GM23248 (cell line): ENCODE data around the gene GNMT. TPM values are rescaled to one million over a fixed set of nuclear protein-coding genes. Genes with fewer than 3 reads are reported as not detected.
"Not testable (repeated sequence)": the region's sequence is repeated elsewhere in the genome, so short reads cannot be mapped to it uniquely, and the experiment has no call there.

Experiments used
- DNase-seq: peaks from one replicate; pipeline ENCODE4 v3.0.0-alpha.2; 2015
- H2AFZ ChIP-seq: fragments of 200-600 bp; sonication (generic); 2 replicates; pipeline ENCODE4 v1.6.1; 2016; ENCODE audit warnings: antibody characterized with exemption
- H3F3A ChIP-seq: fragments of 200-600 bp; sonication (generic); 2 replicates; pipeline ENCODE4 v1.6.1; 2016; ENCODE audit warnings: mild to moderate bottlenecking, antibody characterized with exemption, mixed run types; ENCODE audit not compliant: insufficient read depth
- H3K27ac ChIP-seq: fragments of 200-600 bp; sonication (generic); 2 replicates; pipeline ENCODE4 v1.5.1; 2016; ENCODE audit warnings: mild to moderate bottlenecking
- H3K27me3 ChIP-seq: fragments of 200-600 bp; sonication (generic); replicated peaks from 2 replicates; pipeline ENCODE4 v1.6.1; 2016; ENCODE audit warnings: mild to moderate bottlenecking; ENCODE audit not compliant: insufficient read depth
- H3K36me3 ChIP-seq: fragments of 200-600 bp; sonication (generic); 2 replicates; pipeline ENCODE4 v1.6.1; 2016; ENCODE audit warnings: low read depth, mild to moderate bottlenecking
- H3K4me1 ChIP-seq: fragments of 200-600 bp; sonication (generic); 2 replicates; pipeline ENCODE4 v1.6.1; 2016; ENCODE audit warnings: mild to moderate bottlenecking; ENCODE audit not compliant: insufficient read depth
- H3K4me2 ChIP-seq: fragments of 200-600 bp; sonication (generic); one replicate; pipeline ENCODE4 v1.6.1; 2016; ENCODE audit warnings: mild to moderate bottlenecking; ENCODE audit not compliant: unreplicated experiment
- H3K4me3 ChIP-seq: fragments of 200-600 bp; sonication (generic); 2 replicates; pipeline ENCODE4 v1.5.1; 2016; ENCODE audit warnings: mild to moderate bottlenecking
- H3K79me2 ChIP-seq: fragments of 200-600 bp; sonication (generic); 2 replicates; pipeline ENCODE4 v1.6.1; 2016; ENCODE audit warnings: mild to moderate bottlenecking; ENCODE audit not compliant: insufficient read depth
- H3K9ac ChIP-seq: fragments of 200-600 bp; sonication (generic); 2 replicates; pipeline ENCODE4 v1.6.1; 2016; ENCODE audit warnings: mild to moderate bottlenecking
- H3K9me2 ChIP-seq: fragments of 200-600 bp; sonication (generic); 2 replicates; pipeline ENCODE4 v1.6.1; 2016; ENCODE audit warnings: mixed run types, mild to moderate bottlenecking, moderate library complexity; ENCODE audit not compliant: insufficient read depth
- H3K9me3 ChIP-seq: fragments of 200-600 bp; sonication (generic); one replicate; pipeline ENCODE4 v1.6.1; 2017; ENCODE audit warnings: low read depth
- H4K20me1 ChIP-seq: fragments of 200-600 bp; sonication (generic); 2 replicates; pipeline ENCODE4 v1.6.0; 2016; ENCODE audit not compliant: insufficient read depth
- EZH2 ChIP-seq: fragments of 200-600 bp; sonication (generic); IDR thresholded peaks from 2 replicates; pipeline ENCODE4 v1.6.1; 2018; ENCODE audit warnings: antibody characterized with exemption, mild to moderate bottlenecking; ENCODE audit not compliant: insufficient read depth, poor library complexity, severe bottlenecking
- EZH2phosphoT487 ChIP-seq: fragments of 200-600 bp; sonication (generic); IDR thresholded peaks from 2 replicates; pipeline ENCODE4 v1.6.1; 2018; ENCODE audit warnings: antibody characterized with exemption, moderate library complexity, mild to moderate bottlenecking, low read depth; ENCODE audit not compliant: insufficient read depth
- WGBS, 2 experiments: methylation state at CpG; one replicate each; pipeline ENCODE4 v1.1.6; 2015 to 2017; ENCODE audit warnings: low lambda C conversion rate in 2 of 2, low coverage in 1 of 2; ENCODE audit errors: missing lambda C conversion rate in 2 of 2; 5-methylcytosine and 5-hydroxymethylcytosine counted together
- in situ Hi-C: fragments of 300-500 bp; cut with MboI; formaldehyde crosslinking; loops from 2 replicates; pipeline ENCODE4 v1.15.0; 2020
- polyA plus RNA-seq: library from polyadenylated mRNA; unstranded; fragments of >200 nt; fragmentation: Nextera tagmentation; extraction: Ambion mirVana; gene quantifications from 2 replicates; pipeline ENCODE4 v1.2.1, GENCODE V29; 2016
- total RNA-seq: library from RNA; depleted of rRNA; stranded (reverse); fragments of >200 nt; shearing (Covaris generic); gene quantifications from 2 replicates; pipeline ENCODE4 v1.2.3, GENCODE V29; 2014

Gene GNMT
- total and polyA plus RNA-seq, 2 experiments from 2014 or later, result not detected

GRCh38 chr6:42938987-42939809 lies 21.4 kb upstream of the GNMT start:
- no peaks in the 10 kb centered on the region for H3K27me3 ChIP-seq
- H4K20me1 ChIP-seq, result no peaks in the 10 kb centered on the region
- in situ Hi-C loops, result no loop called here
- no peak overlapping the region for H3K9ac ChIP-seq
- H2AFZ ChIP-seq, result no peak overlapping the region
- no peak for DNase-seq
- no peaks in the 10 kb centered on the region for H3K4me1 ChIP-seq
- no peaks in the 10 kb centered on the region for H3K9me2 ChIP-seq
- no peak overlapping the region for H3K4me3 ChIP-seq
- no peaks in the 10 kb centered on the region for H3K9me3 ChIP-seq
- H3K4me2 ChIP-seq, result no peak overlapping the region
- WGBS, 2 experiments, result 73 to 80% methylated on average over 8 to 9 of the region's 9 CpGs
- peaks cover 25% of the 10 kb centered on the region for H3K79me2 ChIP-seq
- H3F3A ChIP-seq, result no peaks in the 10 kb centered on the region
- no peak for TF ChIP-seq EZH2
- no peak for TF ChIP-seq EZH2phosphoT487
- H3K36me3 ChIP-seq, result peaks cover 12% of the 10 kb centered on the region; the same call in 1 of the 2 replicates
- H3K27ac ChIP-seq, result no peak overlapping the region

- no peaks in the 10 kb centered on the region for H3K9me2 ChIP-seq
- H3K36me3 ChIP-seq, result peaks cover 12% of the 10 kb centered on the region; the same call in 1 of the 2 replicates
- no peak overlapping the region for H3K27ac ChIP-seq
- TF ChIP-seq EZH2 (no peak), EZH2phosphoT487 (no peak)
- DNase-seq, result no peak
- no peaks in the 10 kb centered on the region for H3K4me1 ChIP-seq
- no peak overlapping the region for H3K9ac ChIP-seq
- no peak overlapping the region for H3K4me2 ChIP-seq
- peaks cover 19% of the 10 kb centered on the region for H3K79me2 ChIP-seq
- no peaks in the 10 kb centered on the region for H3F3A ChIP-seq
- no peaks in the 10 kb centered on the region for H3K27me3 ChIP-seq
- H3K4me3 ChIP-seq, result no peak overlapping the region
- in situ Hi-C loops, result no loop called here
- 72 to 76% methylated on average over 4 of the region's 4 CpGs for WGBS, 2 experiments
- no peaks in the 10 kb centered on the region for H3K9me3 ChIP-seq
- H2AFZ ChIP-seq, result no peak overlapping the region
- no peaks in the 10 kb centered on the region for H4K20me1 ChIP-seq
Observed at GRCh38 chr6:42939810-42940167, 20.8 kb upstream of the GNMT start.

GRCh38 chr6:42940493-42941045 lies 20.0 kb upstream of the GNMT start:
- in situ Hi-C loops, result no loop called here
- TF ChIP-seq EZH2 (no peak), EZH2phosphoT487 (no peak)
- Histone ChIP-seq H3K27ac (no peak overlapping the region), H3K4me1 (no peaks in the 10 kb centered on the region), H3K9ac (no peak overlapping the region), H4K20me1 (no peaks in the 10 kb centered on the region), H3F3A (no peaks in the 10 kb centered on the region), H3K9me2 (no peaks in the 10 kb centered on the region), H2AFZ (no peak overlapping the region), H3K36me3 (peaks cover 6% of the 10 kb centered on the region; the same call in 1 of the 2 replicates), H3K9me3 (no peaks in the 10 kb centered on the region), H3K27me3 (no peaks in the 10 kb centered on the region), H3K79me2 (peaks cover 12% of the 10 kb centered on the region), H3K4me3 (no peak overlapping the region), H3K4me2 (no peak overlapping the region)
- WGBS, 2 experiments, result 82 to 83% methylated on average over 6 of the region's 6 CpGs
- DNase-seq, result no peak

GRCh38 chr6:42941356-42941755 lies 19.2 kb upstream of the GNMT start:
- DNase-seq, H3K9ac ChIP-seq, H3K4me2 ChIP-seq, H3K27ac ChIP-seq, H3K9me3 ChIP-seq, H3K27me3 ChIP-seq, H3K4me3 ChIP-seq, H4K20me1 ChIP-seq, H3K4me1 ChIP-seq, H3K9me2 ChIP-seq, in situ Hi-C loops, H3K36me3 ChIP-seq, H3F3A ChIP-seq, H2AFZ ChIP-seq, H3K79me2 ChIP-seq: not testable (repeated sequence)
- whole genome bisulfite sequencing, 2 experiments, result 95 to 97% methylated on average over 5 of the region's 5 CpGs
